ELR (cell line): ENCODE results near the gene COL18A1.
"Not testable (repeated sequence)": the region's sequence is repeated elsewhere in the genome, so short reads cannot be mapped to it uniquely, and the experiment has no call there.

ENCODE experiments used
- DNase-seq: peaks from one replicate; pipeline ENCODE4 v3.0.0-alpha.2; 2015; ENCODE audit warnings: low read depth

Gene COL18A1

DNA sequence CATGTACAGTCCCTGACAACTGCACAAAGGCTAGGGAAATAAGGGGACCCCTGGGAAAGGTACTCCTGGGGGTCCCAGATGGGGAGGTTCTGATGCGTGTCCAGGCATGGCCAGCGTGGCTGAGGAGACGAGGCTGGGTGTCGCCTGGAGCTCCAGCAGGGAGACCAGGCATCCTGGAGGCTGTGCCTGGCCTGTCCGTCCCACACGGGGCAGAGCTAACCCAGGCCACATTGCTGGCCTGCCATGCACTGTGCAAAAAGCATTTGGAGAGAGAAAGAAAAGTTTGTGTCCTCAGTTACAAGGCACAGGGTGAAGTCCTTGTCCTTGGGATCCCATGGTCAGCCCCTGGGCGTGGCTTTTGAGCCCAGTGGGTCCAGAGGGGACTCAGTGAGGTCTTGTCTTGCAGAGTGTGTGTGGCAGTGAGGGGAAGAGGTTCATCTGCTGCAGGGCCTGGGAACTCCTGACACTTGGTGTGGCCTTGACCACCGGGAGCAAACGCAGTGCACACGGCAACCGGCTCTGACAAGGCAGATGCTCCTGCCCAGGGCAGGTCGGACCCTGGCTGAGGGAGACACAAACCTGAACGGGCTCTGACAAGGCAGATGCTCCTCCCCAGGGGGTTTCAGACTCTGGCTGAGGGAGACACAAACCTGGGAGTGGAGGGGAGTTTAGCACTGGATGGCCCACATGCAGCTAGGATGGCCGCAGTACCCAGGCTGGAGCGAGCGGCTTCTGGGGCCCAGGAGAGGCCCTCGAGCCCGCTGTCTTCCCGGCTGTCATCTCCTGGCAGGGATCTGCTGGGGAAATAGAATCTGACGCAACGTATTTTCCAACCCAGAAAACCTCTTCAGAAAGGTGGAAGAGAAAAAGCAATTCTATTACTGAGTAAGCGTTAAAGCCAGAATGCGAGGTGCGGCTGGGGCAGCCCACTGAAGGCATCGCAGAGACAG is 37.3 kb upstream of the COL18A1 start:
- DNase-seq, result no peak

DNA sequence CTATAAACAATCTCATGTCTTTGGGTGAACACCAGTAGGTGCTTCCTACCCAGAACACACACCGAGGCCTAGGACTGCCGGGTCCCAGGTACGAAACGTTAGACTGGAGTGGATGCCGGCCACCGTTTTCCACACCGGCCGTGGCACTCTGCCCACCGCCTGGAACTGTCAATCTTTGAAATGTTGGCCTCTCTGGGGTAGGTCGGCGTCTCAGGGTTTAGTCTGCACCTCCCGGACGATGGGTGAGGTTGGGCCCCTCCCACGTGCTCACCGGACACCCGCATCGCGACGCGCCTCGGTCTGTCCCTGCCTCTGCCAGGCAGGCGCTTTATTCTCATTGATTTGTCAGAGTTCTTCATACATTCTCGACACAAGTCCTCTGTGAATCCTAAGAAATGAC is 35.9 kb upstream of the COL18A1 start:
- DNase-seq, result not testable (repeated sequence)

GRCh38 chr21:45370575-45370974 is 34.4 kb upstream of the COL18A1 start:
- no peak for DNase-seq

DNA sequence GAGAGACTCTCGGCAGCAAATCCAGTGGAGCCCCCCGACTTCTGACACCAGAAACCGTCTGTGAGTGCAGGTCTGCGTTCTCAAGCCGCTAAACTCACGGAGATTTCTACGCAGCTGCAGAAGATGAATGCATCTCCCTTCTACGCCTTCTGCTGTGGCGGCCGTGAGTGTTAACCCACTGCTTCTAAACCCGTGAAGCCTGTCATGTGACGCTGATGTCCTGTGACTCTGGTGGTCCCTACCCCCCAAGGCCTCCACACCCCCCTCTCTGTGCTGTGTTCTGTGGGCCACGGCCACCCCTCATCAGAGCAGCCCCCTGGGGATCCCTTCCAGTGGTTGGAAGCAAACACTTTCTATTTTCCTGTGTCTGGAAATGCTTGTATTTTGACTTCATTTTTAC is 33.9 kb upstream of the COL18A1 start:
- no peak for DNase-seq

- no peak for DNase-seq
These were observed 33.3 kb upstream of the COL18A1 start for GRCh38 chr21:45371655-45372054.

GRCh38 chr21:45372732-45373355 is 32.1 kb upstream of the COL18A1 start:
- peak; percentile 57 for DNase-seq

GRCh38 chr21:45373991-45374816 is 30.8 kb upstream of the COL18A1 start:
- no peak for DNase-seq

DNA sequence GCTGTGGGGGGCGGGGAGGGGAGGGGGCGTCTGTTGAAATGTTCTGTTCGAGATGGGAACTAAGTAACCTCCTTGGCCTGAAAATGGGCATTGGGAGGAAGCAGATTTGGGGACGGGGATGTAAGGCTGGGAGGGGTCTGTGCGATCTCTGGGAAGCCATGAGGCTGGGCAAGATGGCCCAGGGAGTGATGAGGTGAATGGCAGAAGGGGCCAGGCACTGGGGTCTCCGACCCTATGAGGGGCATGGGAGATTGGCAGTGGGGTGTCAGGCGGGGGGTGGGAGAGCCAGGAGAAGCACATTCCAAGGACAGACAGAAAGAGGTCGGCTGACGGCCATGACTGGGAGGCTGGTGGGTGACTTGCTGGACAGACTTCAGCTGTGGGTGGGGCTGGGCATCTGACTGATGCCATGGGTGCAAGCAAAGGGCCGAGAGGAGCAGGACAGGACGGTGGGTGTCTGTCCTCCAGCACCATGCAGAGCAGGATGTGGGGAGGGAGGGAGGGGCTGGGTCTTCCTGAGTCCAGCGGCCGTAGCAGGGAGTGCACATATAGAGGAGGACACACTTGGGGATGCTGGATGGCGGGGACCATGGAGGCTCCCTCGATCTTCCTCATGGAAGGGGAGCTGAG is 30.0 kb upstream of the COL18A1 start:
- DNase-seq, result no peak

DNA sequence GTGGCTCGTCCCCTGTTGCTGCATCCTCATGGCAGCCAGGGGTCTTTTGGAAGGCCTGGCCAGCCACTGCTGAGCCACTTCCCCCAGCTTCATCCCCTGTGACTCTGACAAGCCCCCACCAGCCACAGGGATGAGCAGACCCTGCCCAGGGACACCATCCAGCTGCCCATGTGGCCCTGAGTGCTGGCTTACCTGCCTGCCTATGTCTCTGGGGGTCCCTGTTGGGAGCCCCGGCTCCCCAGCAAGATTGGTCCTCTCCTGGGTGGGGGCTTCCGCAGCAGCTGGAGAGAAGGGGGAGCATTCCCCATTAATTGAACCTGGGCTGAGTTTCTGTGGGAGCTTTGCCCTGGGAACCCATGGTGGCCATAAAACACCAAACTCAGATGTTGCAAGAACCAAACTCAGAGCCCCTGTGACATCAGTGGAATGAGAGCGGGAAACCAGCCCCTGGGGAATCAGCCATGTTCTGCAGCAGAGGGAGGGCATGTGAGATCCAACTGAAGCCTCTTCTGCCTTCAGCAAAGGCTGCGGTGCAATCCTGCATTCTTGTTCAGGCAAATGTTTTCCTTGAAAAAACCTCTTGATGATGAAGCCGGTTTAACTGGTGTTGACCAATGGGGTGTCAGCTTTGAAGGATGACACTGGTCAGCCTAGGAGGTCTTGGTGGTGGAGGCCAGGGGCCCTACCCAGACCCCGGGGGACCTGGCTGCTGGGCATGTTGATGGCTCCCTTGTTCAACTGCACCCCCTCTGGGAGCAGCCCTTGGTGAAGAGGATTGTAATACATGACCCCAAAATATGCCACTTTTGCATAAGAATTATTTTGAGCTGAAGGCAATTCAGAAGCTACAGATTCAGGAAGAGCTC is 28.3 kb upstream of the COL18A1 start:
- DNase-seq, result no peak

- no peak for DNase-seq
These were observed 27.6 kb upstream of the COL18A1 start for GRCh38 chr21:45377325-45377709.

GRCh38 chr21:45377866-45378257 is 27.1 kb upstream of the COL18A1 start:
- no peak for DNase-seq

- DNase-seq, result peak; percentile 85
These were observed 26.6 kb upstream of the COL18A1 start for GRCh38 chr21:45378258-45378966.

DNA sequence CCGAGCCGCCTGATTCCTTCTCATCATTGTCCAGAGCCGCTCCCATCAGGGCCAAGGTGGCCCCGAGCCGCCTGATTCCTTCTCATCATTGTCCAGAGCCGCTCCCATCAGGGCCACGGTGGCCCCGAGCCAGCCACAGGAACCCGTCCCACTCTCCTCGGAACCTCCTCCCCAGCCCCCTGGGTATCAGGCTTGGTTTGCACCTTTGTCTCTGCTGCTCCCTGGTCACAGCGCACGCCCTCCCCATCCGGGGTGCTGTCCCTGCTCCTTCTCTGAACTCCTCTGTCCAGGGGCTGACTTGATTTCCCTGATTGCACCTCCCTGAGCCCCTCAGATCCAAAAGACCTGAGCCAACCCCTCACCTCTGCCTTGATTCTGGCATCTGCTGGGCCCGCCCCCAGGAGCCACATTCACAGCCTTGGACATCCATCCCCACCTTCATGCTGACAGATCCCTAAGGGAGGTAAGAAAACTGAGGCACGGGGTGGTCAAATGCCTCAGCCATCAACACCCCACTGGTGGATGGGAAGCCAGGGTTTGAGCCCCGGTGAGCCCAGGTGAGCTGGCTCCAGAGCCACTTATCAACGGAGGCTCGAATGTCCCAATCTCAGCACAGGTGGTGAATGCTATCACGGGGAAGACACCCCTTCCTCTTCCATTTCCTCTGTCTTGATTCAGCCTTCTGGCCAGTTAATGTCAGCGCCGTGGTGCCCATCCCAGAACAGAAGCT is 25.6 kb upstream of the COL18A1 start:
- no peak for DNase-seq

DNA sequence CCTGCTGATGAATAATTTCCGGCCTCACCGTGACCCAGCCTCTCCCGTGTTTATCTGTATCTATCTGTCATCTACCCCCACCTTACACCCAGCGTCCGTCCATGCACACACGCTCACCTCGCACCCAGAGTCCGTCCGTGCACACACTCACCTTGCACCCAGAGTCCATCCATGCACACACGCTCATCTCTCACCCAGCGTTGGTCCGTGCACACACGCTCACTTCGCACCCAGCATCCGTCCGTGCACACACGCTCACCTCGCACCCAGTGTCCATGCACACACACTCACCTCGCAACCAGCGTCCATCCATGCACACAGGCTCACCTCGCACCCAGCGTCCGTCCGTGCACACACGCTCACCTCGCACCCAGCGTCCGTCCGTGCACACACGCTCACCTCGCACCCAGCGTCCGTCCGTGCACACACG is 25.0 kb upstream of the COL18A1 start:
- no peak for DNase-seq

DNA sequence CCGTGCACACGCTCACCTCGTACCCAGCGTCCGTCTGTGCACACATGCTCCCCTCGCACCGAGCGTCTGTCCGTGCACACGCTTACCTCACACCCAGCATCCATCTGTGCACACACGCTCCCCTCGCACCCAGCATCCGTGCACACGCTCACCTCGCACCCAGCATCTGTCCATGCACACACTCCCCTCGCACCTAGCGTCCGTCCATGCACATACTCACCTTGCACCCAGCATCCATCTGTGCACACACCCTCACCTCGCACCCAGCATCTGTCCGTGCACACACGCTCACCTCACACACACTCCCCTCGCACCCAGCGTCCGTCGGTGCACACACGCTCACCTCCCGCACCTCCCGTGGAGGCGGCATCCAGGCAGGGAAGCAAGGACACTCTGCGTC is 24.4 kb upstream of the COL18A1 start:
- no peak for DNase-seq

- DNase-seq, result no peak
These were observed 23.8 kb upstream of the COL18A1 start for GRCh38 chr21:45381036-45381787.

- no peak for DNase-seq
These were observed 22.9 kb upstream of the COL18A1 start for GRCh38 chr21:45381865-45382696.

GRCh38 chr21:45382697-45382997 is 22.3 kb upstream of the COL18A1 start:
- DNase-seq, result no peak
